ENCODE measurements around the gene ODAD4.
"Not testable (repeated sequence)": the region's sequence is repeated elsewhere in the genome, so short reads cannot be mapped to it uniquely, and the experiment has no call there.

The ODAD4 gene

DNA sequence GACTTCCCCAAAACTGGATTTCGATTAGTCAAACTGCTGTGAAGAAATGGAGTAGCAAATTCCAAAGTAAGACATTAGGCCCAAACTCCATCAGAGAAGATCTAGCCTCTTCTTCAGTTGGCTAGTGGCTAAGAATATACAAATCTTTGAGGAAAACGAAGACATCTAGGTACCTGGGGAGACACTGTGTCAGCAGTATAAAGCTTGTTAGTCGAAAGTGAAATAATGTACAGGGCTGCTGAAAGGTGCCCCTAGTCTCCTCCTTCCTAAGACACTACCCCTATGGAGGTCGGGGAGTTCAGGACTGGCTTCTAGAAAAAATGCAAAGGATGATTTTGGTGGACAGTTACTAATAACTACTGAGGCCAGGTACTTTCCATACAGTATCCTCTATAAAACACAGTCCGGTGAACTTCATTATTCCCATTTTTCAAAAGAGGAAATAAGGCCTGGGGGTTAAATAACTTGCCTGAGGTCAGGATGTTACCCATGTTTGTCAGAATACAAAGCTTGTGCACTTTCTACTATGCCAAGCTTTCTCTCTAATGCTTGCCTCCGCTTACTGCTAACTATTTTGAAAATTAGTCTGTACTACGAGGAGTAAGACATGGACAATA lies 71.9 kb downstream of the ODAD4 start:
- TF ChIP-seq, protein P1, sequence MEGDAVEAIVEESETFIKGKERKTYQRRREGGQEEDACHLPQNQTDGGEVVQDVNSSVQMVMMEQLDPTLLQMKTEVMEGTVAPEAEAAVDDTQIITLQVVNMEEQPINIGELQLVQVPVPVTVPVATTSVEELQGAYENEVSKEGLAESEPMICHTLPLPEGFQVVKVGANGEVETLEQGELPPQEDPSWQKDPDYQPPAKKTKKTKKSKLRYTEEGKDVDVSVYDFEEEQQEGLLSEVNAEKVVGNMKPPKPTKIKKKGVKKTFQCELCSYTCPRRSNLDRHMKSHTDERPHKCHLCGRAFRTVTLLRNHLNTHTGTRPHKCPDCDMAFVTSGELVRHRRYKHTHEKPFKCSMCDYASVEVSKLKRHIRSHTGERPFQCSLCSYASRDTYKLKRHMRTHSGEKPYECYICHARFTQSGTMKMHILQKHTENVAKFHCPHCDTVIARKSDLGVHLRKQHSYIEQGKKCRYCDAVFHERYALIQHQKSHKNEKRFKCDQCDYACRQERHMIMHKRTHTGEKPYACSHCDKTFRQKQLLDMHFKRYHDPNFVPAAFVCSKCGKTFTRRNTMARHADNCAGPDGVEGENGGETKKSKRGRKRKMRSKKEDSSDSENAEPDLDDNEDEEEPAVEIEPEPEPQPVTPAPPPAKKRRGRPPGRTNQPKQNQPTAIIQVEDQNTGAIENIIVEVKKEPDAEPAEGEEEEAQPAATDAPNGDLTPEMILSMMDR (IDR thresholded peaks at IDR 0.05; ENCODE audit: insufficient read depth, low read depth, low read length, missing control alignments), result no peak
- H3K4me3 ChIP-seq (ENCODE audit: low read depth, low read length), result no peak overlapping the region
- no peak for DNase-seq (ENCODE audit: low read depth)

DNA sequence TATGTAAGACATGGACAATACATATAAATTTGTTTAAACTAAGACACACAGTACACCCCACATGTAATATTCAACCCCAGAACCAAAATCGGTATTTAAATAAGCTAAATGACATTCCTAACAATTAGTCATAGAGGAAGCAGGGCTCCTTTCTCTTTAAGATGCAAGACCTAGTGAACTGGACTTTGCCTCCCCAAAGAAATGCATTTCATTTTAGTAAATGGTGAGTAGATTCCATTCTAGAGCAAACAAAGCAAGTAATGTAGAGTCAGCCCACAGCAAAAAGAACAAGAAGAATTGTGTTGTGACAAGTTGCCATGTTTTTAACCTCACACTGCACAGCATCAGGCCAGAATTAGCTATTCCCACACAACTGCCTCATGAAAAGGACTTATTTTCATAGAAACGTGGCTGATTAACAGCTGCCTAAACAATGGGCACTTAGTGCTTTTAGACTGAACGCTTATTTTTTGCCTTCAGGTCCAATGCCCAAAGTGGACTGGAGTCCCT lies 72.4 kb downstream of the ODAD4 start:
- DNase-seq (ENCODE audit: low read depth), result no peak
- H3K4me3 ChIP-seq (ENCODE audit: low read depth, low read length), result no peak overlapping the region
- TF ChIP-seq, protein P1 (IDR thresholded peaks at IDR 0.05; ENCODE audit: insufficient read depth, low read depth, low read length, missing control alignments), result no peak

DNA sequence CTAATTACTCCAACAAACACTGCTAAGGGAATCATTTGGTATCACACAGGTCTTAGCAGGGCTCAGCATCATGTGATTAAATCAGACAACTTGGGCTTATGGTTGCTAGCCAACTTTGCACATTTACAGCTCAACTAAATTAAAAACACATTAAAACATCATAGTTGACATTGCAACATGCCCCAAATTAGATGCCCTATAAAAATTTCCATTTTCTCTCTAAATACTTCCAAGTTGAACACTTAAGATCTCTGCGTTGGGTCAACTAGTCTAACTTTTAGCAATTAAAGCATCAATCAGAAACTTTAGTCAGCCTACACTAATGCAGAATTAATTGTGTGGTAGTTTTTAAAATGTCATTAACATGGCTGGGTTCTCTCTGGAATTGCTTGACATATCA lies 74.7 kb downstream of the ODAD4 start:
- TF ChIP-seq, protein P1 (IDR thresholded peaks at IDR 0.05; ENCODE audit: insufficient read depth, low read depth, low read length, missing control alignments), result no peak
- no peak overlapping the region for H3K4me3 ChIP-seq (ENCODE audit: low read depth, low read length)
- no peak for DNase-seq (ENCODE audit: low read depth)

DNA sequence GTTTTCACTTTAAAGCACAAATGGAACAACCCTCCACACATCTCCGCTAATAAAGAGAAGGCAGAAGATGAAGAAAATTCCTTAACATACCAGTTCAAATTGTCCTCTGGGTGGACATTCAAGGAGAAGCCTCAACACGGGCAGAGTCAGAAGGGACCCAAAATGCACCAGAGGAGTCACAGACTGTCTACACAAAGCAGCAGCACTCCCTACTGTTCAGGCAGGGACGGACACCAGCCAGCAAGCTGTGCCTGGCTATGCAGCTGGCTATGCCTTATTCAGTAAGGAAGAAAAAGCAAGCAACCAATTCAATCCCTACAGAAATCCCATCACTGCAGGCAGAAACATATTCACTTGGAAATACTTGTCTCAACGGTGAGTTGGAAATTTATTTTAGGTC lies 78.8 kb downstream of the ODAD4 start:
- TF ChIP-seq, protein P1 (IDR thresholded peaks at IDR 0.05; ENCODE audit: insufficient read depth, low read depth, low read length, missing control alignments), result peak; percentile 14

DNA sequence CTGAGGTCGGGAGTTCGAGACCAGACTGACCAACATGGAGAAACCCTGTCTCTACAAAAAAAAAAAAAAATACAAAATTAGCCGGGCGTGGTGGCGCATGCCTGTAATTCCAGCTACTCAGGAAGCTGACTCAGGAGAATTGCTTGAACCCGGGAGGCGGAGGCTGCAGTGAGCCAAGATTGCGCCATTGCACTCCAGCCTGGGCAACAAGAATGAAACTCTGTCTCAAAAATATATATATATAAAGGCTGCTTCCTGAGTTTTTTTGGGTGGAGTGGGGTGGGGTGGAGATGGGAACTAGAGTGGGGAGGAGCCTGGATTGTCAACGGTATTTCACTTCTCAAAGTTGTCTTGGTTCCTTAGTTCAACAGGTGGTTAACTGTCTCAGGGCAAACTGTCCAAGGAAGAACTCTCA lies 79.9 kb downstream of the ODAD4 start:
- H3K4me3 ChIP-seq (ENCODE audit: low read depth, low read length); DNase-seq (ENCODE audit: low read depth): not testable (repeated sequence)

More for the DNA sequence above, 78.8 kb downstream of the ODAD4 start:
- DNase-seq (ENCODE audit: low read depth), result no peak
- H3K4me3 ChIP-seq (ENCODE audit: low read depth, low read length), result no peak overlapping the region

DNA sequence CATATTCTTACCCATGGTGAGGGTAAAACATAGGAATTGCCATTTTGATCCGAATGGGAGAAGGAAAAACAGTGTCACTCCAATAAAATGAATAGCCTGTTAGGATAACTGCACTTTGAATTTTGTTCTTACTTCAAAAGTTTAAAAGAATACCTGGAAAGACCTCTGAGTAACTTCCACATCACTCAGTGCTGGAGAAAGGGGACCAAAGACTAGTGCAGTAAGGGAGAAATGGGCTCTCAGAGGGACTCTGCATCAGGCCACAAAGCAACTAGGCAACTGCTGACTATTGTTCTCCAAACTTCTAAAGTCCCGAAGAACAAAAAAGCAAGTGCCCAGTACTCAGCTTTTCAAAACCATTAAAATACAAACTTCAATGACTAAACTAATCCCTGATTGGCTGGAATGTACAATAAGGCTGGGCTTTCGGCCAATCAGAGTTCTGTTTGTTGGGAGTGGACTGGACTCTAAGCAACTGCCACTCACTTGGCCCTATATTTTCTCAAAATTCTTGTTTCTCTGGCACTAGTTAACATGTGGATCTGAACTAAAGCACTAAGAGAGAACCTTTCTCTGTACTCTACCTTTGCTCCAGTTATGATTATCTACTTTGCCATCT lies 80.6 kb downstream of the ODAD4 start:
- peak; percentile 27 for DNase-seq (ENCODE audit: low read depth)
- TF ChIP-seq, protein P1 (IDR thresholded peaks at IDR 0.05; ENCODE audit: insufficient read depth, low read depth, low read length, missing control alignments), result no peak
- no peak overlapping the region for H3K4me3 ChIP-seq (ENCODE audit: low read depth, low read length)

DNA sequence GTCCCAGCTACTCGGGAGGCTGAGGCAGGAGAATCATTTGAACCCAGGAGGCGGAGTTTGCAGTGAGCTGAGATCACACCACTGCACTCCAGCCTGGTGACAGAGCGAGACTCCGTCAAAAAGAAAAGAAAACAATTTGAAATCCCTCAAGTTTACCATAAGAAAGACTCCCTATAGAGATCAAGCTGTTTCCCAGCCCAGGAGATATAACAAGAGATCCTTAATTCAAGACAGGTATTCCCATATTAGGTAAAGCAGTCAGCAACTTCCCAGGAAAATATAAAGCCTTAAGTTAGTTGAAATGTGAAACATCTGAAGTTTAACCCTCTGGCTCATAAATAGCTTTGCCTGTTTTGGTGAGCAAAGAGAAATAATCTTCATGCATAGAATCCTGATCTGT lies 81.9 kb downstream of the ODAD4 start:
- DNase-seq (ENCODE audit: low read depth); H3K4me3 ChIP-seq (ENCODE audit: low read depth, low read length): not testable (repeated sequence)

DNA sequence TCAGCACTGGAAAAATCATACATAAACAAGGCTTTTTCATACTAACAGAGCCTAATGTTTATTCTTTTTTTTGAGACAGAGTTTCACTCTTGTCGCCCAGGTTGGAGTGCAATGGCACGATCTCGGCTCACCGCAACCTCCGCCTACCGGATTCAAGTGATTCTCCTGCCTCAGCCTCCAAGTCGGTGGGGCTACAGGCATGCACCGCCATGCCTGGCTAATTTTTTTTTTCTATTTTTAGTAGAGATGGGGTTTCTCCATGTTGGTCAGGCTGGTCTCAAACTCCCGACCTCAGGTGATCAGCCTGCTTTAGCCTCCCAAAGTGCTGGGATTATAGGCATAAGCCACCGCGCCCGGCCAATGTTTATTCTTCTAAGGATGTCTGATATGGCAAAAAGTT lies 83.3 kb downstream of the ODAD4 start:
- DNase-seq (ENCODE audit: low read depth); H3K4me3 ChIP-seq (ENCODE audit: low read depth, low read length): not testable (repeated sequence)

All from GM12865 (cell line).